ENCODE data around the gene CDK5RAP1. TPM values are rescaled to one million over a fixed set of nuclear protein-coding genes. Genes with fewer than 3 reads are reported as not detected.
A peak's percentile ranks its signal among the peaks of the same experiment; 100 is the strongest.

Gene CDK5RAP1
- total RNA-seq, 1 donor = 22.5 TPM

GRCh38 chr20:33418033-33418432, 16.7 kb upstream of the CDK5RAP1 start:
- DNase-seq (ENCODE audit: low read depth) = no peak
- TF ChIP-seq CTCF (IDR thresholded peaks at IDR 0.05; ENCODE audit: insufficient read depth, low read depth, low read length) = no peak
- H3K4me3 ChIP-seq (ENCODE audit: low read depth, low read length) = no peak overlapping the region

GRCh38 chr20:33415948-33416347, 14.6 kb upstream of the CDK5RAP1 start:
- peak; percentile 51 for DNase-seq (ENCODE audit: low read depth)
- TF ChIP-seq CTCF (IDR thresholded peaks at IDR 0.05; ENCODE audit: insufficient read depth, low read depth, low read length) = peak; percentile 58

GRCh38 chr20:33412484-33412838, 11.1 kb upstream of the CDK5RAP1 start:
- no peak for TF ChIP-seq CTCF (IDR thresholded peaks at IDR 0.05; ENCODE audit: insufficient read depth, low read depth, low read length)
- H3K4me3 ChIP-seq (ENCODE audit: low read depth, low read length) = no peak overlapping the region
- no peak for DNase-seq (ENCODE audit: low read depth)

More at GRCh38 chr20:33415948-33416347, 14.6 kb upstream of the CDK5RAP1 start:
- no peak overlapping the region for H3K4me3 ChIP-seq (ENCODE audit: low read depth, low read length)

GRCh38 chr20:33411711-33412483, 10.6 kb upstream of the CDK5RAP1 start:
- TF ChIP-seq CTCF (IDR thresholded peaks at IDR 0.05; ENCODE audit: insufficient read depth, low read depth, low read length) = no peak
- no peak overlapping the region for H3K4me3 ChIP-seq (ENCODE audit: low read depth, low read length)
- DNase-seq (ENCODE audit: low read depth) = no peak

- no peak for TF ChIP-seq CTCF (IDR thresholded peaks at IDR 0.05; ENCODE audit: insufficient read depth, low read depth, low read length)
- no peak for DNase-seq (ENCODE audit: low read depth)
These were observed 9.9 kb upstream of the CDK5RAP1 start for GRCh38 chr20:33411242-33411641.

GRCh38 chr20:33410081-33410742, 8.9 kb upstream of the CDK5RAP1 start:
- TF ChIP-seq CTCF (IDR thresholded peaks at IDR 0.05; ENCODE audit: insufficient read depth, low read depth, low read length) = no peak
- no peak for DNase-seq (ENCODE audit: low read depth)
- H3K4me3 ChIP-seq (ENCODE audit: low read depth, low read length) = no peak overlapping the region

More at GRCh38 chr20:33411242-33411641, 9.9 kb upstream of the CDK5RAP1 start:
- H3K4me3 ChIP-seq (ENCODE audit: low read depth, low read length) = no peak overlapping the region

Measured in fibroblast of villous mesenchyme (primary cell).